Measurements from ENCODE around the gene OSBPL10.

GRCh38 chr3:31777092-31777491, 204.0 kb downstream of the OSBPL10 start:
- TF ChIP-seq POLR2A (IDR thresholded peaks at IDR 0.05; ENCODE audit: low read depth, low read length) (no peak), POLR2AphosphoS5 (IDR thresholded peaks at IDR 0.05; ENCODE audit: low read depth, low read length) (no peak), SPI1 (IDR thresholded peaks at IDR 0.05; ENCODE audit: low read depth, low read length) (no peak), TAF1 (IDR thresholded peaks at IDR 0.05; ENCODE audit: low read depth, low read length) (no peak)
